OCI-LY1 (cell line): Measurements from ENCODE around the gene C9orf72.

Source experiments
- EZH2 ChIP-seq: fragments of 200-600 bp; sonication (generic), shearing (Covaris generic); IDR thresholded peaks from 2 replicates; pipeline ENCODE4 v1.8.0; 2017; ENCODE audit warnings: borderline replicate concordance, mixed run types, mild to moderate bottlenecking, antibody characterized with exemption, low read length, moderate library complexity, mixed read lengths
- TF ChIP-seq, protein P1 (sequence below): fragments of 200-600 bp; sonication (generic), shearing (Covaris generic); IDR thresholded peaks from 2 replicates; pipeline ENCODE4 v1.5.1; 2017; ENCODE audit warnings: mild to moderate bottlenecking, antibody characterized with exemption, low read length, moderate library complexity, mixed read lengths

- TF ChIP-seq, protein P1, sequence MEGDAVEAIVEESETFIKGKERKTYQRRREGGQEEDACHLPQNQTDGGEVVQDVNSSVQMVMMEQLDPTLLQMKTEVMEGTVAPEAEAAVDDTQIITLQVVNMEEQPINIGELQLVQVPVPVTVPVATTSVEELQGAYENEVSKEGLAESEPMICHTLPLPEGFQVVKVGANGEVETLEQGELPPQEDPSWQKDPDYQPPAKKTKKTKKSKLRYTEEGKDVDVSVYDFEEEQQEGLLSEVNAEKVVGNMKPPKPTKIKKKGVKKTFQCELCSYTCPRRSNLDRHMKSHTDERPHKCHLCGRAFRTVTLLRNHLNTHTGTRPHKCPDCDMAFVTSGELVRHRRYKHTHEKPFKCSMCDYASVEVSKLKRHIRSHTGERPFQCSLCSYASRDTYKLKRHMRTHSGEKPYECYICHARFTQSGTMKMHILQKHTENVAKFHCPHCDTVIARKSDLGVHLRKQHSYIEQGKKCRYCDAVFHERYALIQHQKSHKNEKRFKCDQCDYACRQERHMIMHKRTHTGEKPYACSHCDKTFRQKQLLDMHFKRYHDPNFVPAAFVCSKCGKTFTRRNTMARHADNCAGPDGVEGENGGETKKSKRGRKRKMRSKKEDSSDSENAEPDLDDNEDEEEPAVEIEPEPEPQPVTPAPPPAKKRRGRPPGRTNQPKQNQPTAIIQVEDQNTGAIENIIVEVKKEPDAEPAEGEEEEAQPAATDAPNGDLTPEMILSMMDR, result peak; percentile 2; the same call in 1 of the 2 replicates
- TF ChIP-seq EZH2, result no peak
These were observed 37.1 kb downstream of the C9orf72 start for GRCh38 chr9:27536168-27536567.
